ENCODE data around the gene B9D2. TPM values are rescaled to one million over a fixed set of nuclear protein-coding genes. Genes with fewer than 3 reads are reported as not detected.

Gene B9D2
- total RNA-seq, 2 experiments from 2014 or later = 3.5 to 4.1 TPM

- intact Hi-C loops (cut with micrococcal nuclease) = no loop called here
- DNase-seq = no peak
- no peak overlapping the region for H3K4me3 Mint-ChIP-seq
- H3K27ac Mint-ChIP-seq = peak overlapping the region; percentile 51
- no peaks in the 10 kb centered on the region for H3K27me3 Mint-ChIP-seq (ENCODE audit: low read depth)
- CTCF ChIA-PET = no interaction called here
- peaks cover 36% of the 10 kb centered on the region for H3K36me3 Mint-ChIP-seq (ENCODE audit: low read depth)
- H3K4me1 Mint-ChIP-seq (ENCODE audit: low read depth) = peaks cover 38% of the 10 kb centered on the region
- no peaks in the 10 kb centered on the region for H3K9me3 Mint-ChIP-seq
These were observed 40.4 kb downstream of the B9D2 start for GRCh38 chr19:41323430-41324125.

DNA sequence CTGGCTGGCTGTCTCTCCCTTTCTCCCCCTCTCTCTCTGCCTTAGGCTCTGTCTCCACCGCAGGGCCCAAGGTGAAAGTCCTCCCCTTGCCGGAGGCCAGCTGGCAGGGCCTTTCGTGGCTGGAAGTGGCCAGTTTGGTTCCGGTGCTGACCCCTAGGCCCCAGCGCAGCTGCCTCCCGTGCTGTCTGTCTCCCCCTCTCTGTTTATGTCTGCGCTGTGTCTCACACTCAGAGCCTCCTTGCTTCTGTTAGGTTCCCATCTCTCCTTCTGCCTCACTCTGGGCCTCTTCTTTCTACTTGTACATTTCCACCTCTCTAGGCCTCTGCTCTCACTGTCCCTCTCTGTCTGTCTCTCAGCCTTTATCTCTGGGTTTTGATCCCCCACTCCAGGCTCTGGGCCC is 40.9 kb downstream of the B9D2 start:
- peaks cover 33% of the 10 kb centered on the region for H3K4me1 Mint-ChIP-seq (ENCODE audit: low read depth)
- H3K27me3 Mint-ChIP-seq (ENCODE audit: low read depth) = no peaks in the 10 kb centered on the region
- intact Hi-C loops (cut with micrococcal nuclease) = no loop called here
- CTCF ChIA-PET = no interaction called here
- DNase-seq = no peak
- H3K36me3 Mint-ChIP-seq (ENCODE audit: low read depth) = peaks cover 32% of the 10 kb centered on the region
- H3K27ac Mint-ChIP-seq = peak overlapping the region; percentile 35
- H3K9me3 Mint-ChIP-seq = no peaks in the 10 kb centered on the region
- H3K4me3 Mint-ChIP-seq = no peak overlapping the region

- Mint-ChIP-seq H3K9me3 (no peaks in the 10 kb centered on the region), H3K4me1 (ENCODE audit: low read depth) (peaks cover 30% of the 10 kb centered on the region), H3K4me3 (no peak overlapping the region), H3K27ac (peak overlapping the region; percentile 35), H3K36me3 (ENCODE audit: low read depth) (peaks cover 32% of the 10 kb centered on the region), H3K27me3 (ENCODE audit: low read depth) (no peaks in the 10 kb centered on the region)
- DNase-seq = no peak
- intact Hi-C loops (cut with micrococcal nuclease) = no loop called here
- CTCF ChIA-PET = interaction anchor here (0.7 kb wide), 1 partner anchor 1076 kb away, joined by 6 read pairs; no protein-coding TSS in a partner anchor
These were observed 41.5 kb downstream of the B9D2 start for GRCh38 chr19:41322451-41322850.

- intact Hi-C loops (cut with micrococcal nuclease) = no loop called here
- H3K9me3 Mint-ChIP-seq = no peaks in the 10 kb centered on the region
- no peak overlapping the region for H3K4me3 Mint-ChIP-seq
- no peak for DNase-seq
- H3K27ac Mint-ChIP-seq = peak overlapping the region; percentile 56
- peaks cover 35% of the 10 kb centered on the region for H3K36me3 Mint-ChIP-seq (ENCODE audit: low read depth)
- no peaks in the 10 kb centered on the region for H3K27me3 Mint-ChIP-seq (ENCODE audit: low read depth)
- CTCF ChIA-PET = no interaction called here
- H3K4me1 Mint-ChIP-seq (ENCODE audit: low read depth) = peaks cover 25% of the 10 kb centered on the region
These were observed 42.2 kb downstream of the B9D2 start for GRCh38 chr19:41321600-41322270.

DNA sequence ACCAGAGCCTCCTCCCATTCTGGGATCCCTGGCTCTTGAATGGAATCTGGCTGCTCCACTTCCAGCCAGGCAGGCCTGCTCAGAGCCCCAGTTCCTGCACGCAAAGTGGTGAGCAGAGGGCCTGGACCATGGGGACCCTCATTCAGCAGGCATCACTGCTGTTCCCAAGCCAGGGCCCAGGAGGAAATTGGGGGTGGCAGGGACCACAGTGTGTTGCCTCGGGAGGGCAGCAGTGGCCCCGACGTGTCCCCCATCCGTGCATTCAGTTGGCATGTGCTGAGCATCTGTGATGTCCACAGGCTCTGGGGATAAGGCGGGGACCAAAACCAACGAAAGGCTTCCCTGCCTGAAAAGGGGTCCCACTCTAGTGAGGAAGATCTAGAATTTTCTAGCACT is 42.7 kb downstream of the B9D2 start:
- H3K9me3 Mint-ChIP-seq = no peaks in the 10 kb centered on the region
- no peaks in the 10 kb centered on the region for H3K27me3 Mint-ChIP-seq (ENCODE audit: low read depth)
- H3K4me3 Mint-ChIP-seq = no peak overlapping the region
- H3K4me1 Mint-ChIP-seq (ENCODE audit: low read depth) = peaks cover 21% of the 10 kb centered on the region
- peaks cover 37% of the 10 kb centered on the region for H3K36me3 Mint-ChIP-seq (ENCODE audit: low read depth)
- DNase-seq = no peak
- CTCF ChIA-PET = no interaction called here
- no peak overlapping the region for H3K27ac Mint-ChIP-seq
- intact Hi-C loops (cut with micrococcal nuclease) = no loop called here

GRCh38 chr19:41320568-41320967 is 43.4 kb downstream of the B9D2 start:
- H3K27ac Mint-ChIP-seq = no peak overlapping the region
- intact Hi-C loops (cut with micrococcal nuclease) = no loop called here
- no peak overlapping the region for H3K4me3 Mint-ChIP-seq
- DNase-seq = no peak
- H3K4me1 Mint-ChIP-seq (ENCODE audit: low read depth) = peaks cover 21% of the 10 kb centered on the region
- no peaks in the 10 kb centered on the region for H3K27me3 Mint-ChIP-seq (ENCODE audit: low read depth)
- no peaks in the 10 kb centered on the region for H3K9me3 Mint-ChIP-seq
- CTCF ChIA-PET = interaction anchor here (0.7 kb wide), 1 partner anchor 15 kb away, joined by 3 read pairs; no protein-coding TSS in a partner anchor
- peaks cover 38% of the 10 kb centered on the region for H3K36me3 Mint-ChIP-seq (ENCODE audit: low read depth)

DNA sequence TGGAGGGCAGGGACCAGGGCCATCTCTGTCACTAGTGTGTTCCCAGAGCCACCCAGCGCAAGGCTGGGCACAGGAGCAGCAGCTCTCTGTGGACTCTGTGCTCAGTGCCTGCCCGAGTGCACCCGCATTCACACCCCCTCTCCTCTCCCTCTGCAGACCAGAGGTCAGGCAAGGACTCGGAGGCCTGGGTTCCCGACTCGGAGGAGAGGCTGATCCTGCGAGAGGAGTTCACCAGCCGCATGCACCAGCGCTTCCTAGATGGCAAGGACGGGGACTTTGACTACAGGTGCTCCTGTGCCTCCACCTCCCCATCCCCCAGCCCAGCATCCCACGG is 43.8 kb downstream of the B9D2 start:
- no peaks in the 10 kb centered on the region for H3K27me3 Mint-ChIP-seq (ENCODE audit: low read depth)
- intact Hi-C loops (cut with micrococcal nuclease) = no loop called here
- no peak for DNase-seq
- no peaks in the 10 kb centered on the region for H3K9me3 Mint-ChIP-seq
- peaks cover 17% of the 10 kb centered on the region for H3K4me1 Mint-ChIP-seq (ENCODE audit: low read depth)
- CTCF ChIA-PET = interaction anchor here (0.7 kb wide), 1 partner anchor 15 kb away, joined by 3 read pairs; no protein-coding TSS in a partner anchor
- H3K4me3 Mint-ChIP-seq = no peak overlapping the region
- peaks cover 37% of the 10 kb centered on the region for H3K36me3 Mint-ChIP-seq (ENCODE audit: low read depth)
- peak overlapping the region; percentile 24 for H3K27ac Mint-ChIP-seq

DNA sequence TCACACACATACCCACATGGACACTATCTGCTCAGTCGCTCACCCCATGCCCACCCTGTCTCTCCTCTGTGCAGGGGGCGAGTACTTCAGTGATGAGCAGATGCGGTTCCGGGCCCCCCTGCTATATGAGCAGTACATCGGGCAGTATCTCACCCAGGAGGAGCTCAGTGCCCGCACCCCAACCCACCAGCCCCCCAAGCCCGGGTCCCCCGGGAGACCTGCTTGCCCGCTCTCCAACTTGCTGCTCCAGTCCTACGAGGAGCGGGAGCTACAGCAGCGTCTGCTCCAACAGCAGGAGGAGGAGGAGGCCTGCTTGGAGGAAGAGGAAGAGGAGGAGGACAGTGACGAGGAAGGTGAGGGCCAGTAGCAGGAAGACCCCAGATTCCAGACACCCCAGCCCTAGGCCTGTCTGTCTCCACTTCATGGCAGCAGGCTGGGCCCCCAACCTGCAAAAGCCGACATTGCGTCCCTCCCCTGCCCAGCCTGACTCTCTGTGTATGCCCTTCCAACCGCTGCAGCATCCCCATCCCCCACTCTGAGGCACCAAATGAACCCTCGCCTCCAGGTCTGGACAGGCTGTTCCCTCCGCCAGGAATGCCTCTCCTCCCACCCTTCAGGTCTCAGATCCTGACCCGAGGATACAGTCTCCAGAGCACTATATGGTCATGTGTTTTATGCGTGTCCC is 44.3 kb downstream of the B9D2 start:
- Mint-ChIP-seq H3K27me3 (ENCODE audit: low read depth) (no peaks in the 10 kb centered on the region), H3K4me3 (no peak overlapping the region), H3K36me3 (ENCODE audit: low read depth) (peaks cover 37% of the 10 kb centered on the region), H3K9me3 (no peaks in the 10 kb centered on the region), H3K27ac (peak overlapping the region; percentile 24), H3K4me1 (ENCODE audit: low read depth) (peaks cover 14% of the 10 kb centered on the region)
- CTCF ChIA-PET = no interaction called here
- intact Hi-C loops (cut with micrococcal nuclease) = no loop called here
- no peak for DNase-seq

DNA sequence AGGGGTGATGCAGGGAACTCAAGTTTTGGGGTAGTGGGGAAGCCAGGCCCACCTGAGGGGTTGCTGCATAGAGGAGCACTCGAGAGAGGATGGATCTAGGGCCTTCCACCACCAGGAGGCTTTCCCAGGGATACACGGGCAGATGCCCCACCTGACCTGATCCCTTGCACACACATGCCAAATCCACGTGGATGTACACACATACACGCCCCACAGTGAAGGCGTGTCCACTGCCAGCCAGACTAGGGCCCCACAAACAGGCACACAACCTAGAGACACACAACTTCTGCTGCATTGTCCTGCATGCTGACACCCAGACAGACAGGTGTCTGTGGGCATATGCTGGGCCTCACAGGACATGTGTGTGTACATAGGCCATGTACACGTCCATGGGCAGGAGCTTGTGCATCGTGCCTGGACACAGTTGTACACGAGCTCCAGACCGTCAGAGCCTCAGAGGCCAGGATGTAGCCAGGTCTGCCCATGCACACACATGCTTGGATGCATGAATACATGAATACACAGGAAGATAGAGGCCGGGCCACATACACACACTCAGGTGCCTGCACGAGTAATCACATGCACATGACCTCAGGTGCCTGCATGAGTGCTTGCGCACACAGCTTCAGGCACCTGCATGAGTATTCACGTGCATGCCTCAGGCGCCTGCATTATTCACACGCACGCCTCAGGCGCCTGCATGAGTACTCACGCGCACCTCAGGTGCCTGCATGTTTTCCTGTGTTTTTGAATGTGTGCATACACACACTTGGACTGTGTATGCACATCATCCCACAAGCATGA is 45.1 kb downstream of the B9D2 start:
- peaks cover 12% of the 10 kb centered on the region for H3K4me1 Mint-ChIP-seq (ENCODE audit: low read depth)
- H3K9me3 Mint-ChIP-seq = no peaks in the 10 kb centered on the region
- H3K27ac Mint-ChIP-seq = no peak overlapping the region
- no peak for DNase-seq
- CTCF ChIA-PET = no interaction called here
- no peaks in the 10 kb centered on the region for H3K27me3 Mint-ChIP-seq (ENCODE audit: low read depth)
- no peak overlapping the region for H3K4me3 Mint-ChIP-seq
- H3K36me3 Mint-ChIP-seq (ENCODE audit: low read depth) = peaks cover 37% of the 10 kb centered on the region
- intact Hi-C loops (cut with micrococcal nuclease) = no loop called here

- H3K4me1 Mint-ChIP-seq (ENCODE audit: low read depth) = peaks cover 25% of the 10 kb centered on the region
- intact Hi-C loops (cut with micrococcal nuclease) = no loop called here
- no peaks in the 10 kb centered on the region for H3K27me3 Mint-ChIP-seq (ENCODE audit: low read depth)
- no peak overlapping the region for H3K4me3 Mint-ChIP-seq
- H3K36me3 Mint-ChIP-seq (ENCODE audit: low read depth) = peaks cover 39% of the 10 kb centered on the region
- CTCF ChIA-PET = interaction anchor here (0.5 kb wide), 1 partner anchor 36 kb away, joined by 3 read pairs; no protein-coding TSS in a partner anchor
- peak overlapping the region; percentile 0 for H3K27ac Mint-ChIP-seq
- no peaks in the 10 kb centered on the region for H3K9me3 Mint-ChIP-seq
- DNase-seq = no peak
These were observed 47.5 kb downstream of the B9D2 start for GRCh38 chr19:41316306-41316920.

DNA sequence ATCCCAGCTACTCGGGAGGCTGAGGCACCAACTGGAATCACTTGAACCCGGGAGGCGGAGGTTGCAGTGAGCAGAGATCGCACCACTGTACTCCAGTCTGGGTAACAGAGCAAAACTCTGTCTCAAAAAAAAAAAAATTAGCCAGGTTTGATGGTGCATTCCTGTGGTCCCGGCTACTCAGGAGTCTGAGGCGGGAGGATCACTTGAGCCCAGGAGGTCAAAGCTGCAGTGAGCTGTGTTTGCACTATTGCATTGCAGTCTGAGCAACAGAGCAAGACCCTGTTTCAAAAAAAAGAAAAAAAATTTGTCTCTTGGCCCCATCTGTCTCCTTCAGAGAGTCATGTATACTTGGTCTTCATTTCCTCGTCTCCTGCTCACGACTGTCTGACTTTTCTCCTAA is 52.3 kb downstream of the B9D2 start:
- H3K36me3 Mint-ChIP-seq (ENCODE audit: low read depth) = peaks cover 34% of the 10 kb centered on the region
- H3K27ac Mint-ChIP-seq = no peak overlapping the region
- intact Hi-C loops (cut with micrococcal nuclease) = no loop called here
- H3K4me1 Mint-ChIP-seq (ENCODE audit: low read depth) = peaks cover 61% of the 10 kb centered on the region
- peak overlapping the region; percentile 95 for H3K4me3 Mint-ChIP-seq
- H3K27me3 Mint-ChIP-seq (ENCODE audit: low read depth) = no peaks in the 10 kb centered on the region
- H3K9me3 Mint-ChIP-seq = no peaks in the 10 kb centered on the region
- CTCF ChIA-PET = interaction anchor here (0.7 to 1.7 kb wide), 3 partner anchors 10 to 252 kb away, joined by 3 read pairs; no protein-coding TSS in a partner anchor
- DNase-seq = no peak

- Mint-ChIP-seq H3K27ac (no peak overlapping the region), H3K4me3 (peak overlapping the region; percentile 95), H3K4me1 (ENCODE audit: low read depth) (peaks cover 64% of the 10 kb centered on the region), H3K9me3 (no peaks in the 10 kb centered on the region), H3K27me3 (ENCODE audit: low read depth) (no peaks in the 10 kb centered on the region), H3K36me3 (ENCODE audit: low read depth) (peaks cover 29% of the 10 kb centered on the region)
- CTCF ChIA-PET = interaction anchor here (0.7 to 1.7 kb wide), 3 partner anchors 10 to 253 kb away, joined by 3 read pairs; no protein-coding TSS in a partner anchor
- no peak for DNase-seq
- intact Hi-C loops (cut with micrococcal nuclease) = no loop called here
These were observed 52.9 kb downstream of the B9D2 start for GRCh38 chr19:41311072-41311471.
